Suppressor macrophage treated with lipopolysaccharide for 1 hour (primary cell): ENCODE results near the gene PANK3.
"Not testable (repeated sequence)": the region's sequence is repeated elsewhere in the genome, so short reads cannot be mapped to it uniquely, and the experiment has no call there.

Source experiments
- DNase-seq, 3 donors: peaks; one replicate each; pipeline ENCODE4 v3.0.0-alpha.2; 2020 to 2022

Gene PANK3

DNA sequence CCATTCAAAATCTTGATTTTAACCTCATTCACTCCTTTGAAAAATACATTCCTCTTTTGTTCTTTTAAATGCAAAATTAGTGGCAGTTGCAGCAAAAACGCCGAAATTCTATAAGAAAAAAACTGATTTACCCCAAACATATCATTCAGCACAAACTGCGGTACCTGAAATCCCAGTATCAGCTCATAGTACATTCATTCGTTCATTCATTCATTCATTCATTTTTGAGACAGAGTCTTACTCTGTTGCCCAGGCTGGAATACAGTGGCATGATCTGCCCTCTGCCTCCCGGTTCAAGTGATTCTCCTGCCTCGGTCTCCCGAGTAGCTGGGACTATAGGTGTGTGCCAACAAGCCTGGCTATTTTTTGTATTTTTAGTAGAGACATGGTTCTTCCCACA is 29.6 kb downstream of the PANK3 start:
- DNase-seq, result no peak

DNA sequence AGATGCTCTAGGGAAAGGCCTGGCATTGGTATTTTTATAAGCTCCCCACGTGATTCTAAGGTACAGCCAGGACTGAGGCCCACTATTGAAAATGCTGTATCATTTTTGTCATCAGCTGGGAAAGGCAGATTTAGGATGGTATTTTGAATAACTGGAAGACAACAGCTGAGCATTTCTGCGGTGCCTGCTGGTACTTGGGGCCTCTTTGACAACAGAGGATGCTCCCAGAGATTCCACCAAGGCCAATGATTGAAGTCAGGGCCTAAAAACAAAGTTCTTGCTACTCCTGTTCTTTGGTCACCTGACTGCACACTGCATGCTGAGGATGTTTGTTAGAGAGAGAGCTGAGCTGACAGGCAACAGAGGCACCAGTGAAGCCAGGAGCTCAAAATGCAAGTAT is 42.0 kb downstream of the PANK3 start:
- no peak for DNase-seq

DNA sequence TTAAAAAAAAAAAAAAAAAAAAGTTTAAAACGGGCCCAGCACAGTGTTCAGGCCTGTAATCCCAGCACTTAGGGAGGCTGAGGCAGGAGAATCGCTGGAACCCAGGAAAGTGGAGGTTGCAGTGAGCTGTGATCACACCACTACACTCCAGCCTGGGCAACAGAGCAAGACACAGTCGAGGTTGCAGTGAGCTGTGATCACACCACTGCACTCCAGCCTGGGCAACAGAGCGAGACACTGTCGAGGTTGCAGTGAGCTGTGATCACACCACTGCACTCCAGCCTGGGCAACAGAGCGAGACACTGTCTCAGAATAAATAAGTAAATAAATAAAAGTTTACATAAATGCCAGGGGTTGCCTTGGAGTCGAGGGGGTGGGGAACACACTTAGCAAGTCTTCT is 44.8 kb downstream of the PANK3 start:
- not testable (repeated sequence) for DNase-seq

DNA sequence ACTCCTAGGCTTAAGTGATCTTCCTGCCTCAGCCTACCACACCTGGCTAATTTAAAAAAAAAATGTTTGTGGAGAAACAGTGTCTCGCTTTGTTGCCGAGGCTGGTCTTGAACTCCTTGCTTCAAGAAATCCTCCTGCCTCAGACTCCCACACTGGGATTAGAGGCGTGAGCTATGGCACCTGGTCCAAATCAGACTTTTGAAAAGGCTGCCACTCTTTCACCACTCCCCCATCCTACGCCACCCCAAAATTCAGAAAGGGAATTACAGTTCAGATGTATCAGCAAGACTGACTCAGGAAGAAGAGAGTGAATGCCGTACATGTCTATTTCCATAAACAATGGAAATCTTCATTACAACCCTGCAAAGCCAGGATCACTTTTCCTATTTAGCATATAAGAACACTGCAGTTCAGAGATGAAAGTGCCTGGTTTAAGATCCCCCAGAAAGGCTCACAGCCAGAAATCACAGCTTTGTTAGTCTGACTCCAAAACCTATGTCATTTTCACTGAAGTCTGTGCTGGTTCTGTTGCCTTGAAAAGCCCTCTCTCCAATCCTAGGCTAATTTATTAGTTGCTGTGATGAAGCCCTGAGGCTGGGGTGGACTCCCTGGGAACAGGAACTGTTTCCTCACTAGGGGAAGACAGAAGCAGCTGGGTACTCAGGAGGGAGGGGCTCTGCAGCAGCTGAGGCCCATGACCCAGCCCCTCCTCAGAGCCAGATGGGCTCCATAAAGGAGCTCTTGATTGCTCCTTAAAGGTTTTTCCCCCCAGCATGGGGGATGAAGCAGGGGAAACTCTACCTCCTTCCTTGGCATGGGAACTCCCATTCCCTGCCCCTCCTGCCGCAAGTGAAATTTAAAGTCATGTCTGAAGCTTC is 46.9 kb downstream of the PANK3 start:
- DNase-seq, result no peak

DNA sequence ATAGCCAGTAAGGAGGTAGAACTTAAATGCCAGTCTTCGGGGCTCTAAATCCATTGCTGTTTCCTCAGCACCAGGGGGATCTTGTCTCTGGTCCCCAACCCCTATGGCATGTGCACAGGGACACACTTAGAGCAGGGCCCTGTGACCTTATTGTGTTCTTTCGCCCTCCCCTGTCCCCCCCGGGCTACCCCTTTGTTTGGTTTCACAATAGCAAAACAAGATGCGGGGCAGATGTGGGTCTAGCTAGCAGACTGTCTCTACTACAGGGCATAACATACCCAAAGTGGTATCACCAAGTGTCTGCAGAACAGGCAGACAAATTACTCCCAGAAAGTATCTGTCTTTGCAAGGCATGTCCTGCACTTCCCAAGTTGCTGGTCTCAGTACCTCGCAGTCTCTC is 48.0 kb downstream of the PANK3 start:
- DNase-seq, result no peak

DNA sequence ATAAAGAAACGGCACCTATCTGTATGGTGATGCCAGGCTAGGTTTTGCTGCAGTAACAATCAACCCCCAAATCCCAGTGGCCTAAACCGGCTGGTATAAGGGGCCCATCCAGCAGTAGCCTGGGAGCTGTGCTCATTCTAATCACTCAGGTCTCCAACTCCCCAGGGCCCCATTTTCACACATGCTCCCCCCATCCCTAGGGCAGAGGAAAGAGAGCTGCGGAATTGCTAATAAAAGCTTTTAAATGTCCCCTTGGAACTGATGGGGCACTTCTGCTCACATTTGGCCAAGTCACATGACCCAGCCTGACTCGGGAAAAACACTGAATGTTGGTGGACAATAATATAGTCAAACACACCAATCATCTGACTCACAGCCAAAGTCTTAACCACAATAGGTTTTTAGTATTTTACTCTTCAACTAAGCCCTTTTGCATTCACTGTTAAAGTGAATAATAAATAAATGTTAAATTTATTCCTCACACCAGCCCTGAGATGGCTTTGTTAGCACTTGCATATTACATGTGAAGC is 48.5 kb downstream of the PANK3 start:
- DNase-seq, result no peak

DNA sequence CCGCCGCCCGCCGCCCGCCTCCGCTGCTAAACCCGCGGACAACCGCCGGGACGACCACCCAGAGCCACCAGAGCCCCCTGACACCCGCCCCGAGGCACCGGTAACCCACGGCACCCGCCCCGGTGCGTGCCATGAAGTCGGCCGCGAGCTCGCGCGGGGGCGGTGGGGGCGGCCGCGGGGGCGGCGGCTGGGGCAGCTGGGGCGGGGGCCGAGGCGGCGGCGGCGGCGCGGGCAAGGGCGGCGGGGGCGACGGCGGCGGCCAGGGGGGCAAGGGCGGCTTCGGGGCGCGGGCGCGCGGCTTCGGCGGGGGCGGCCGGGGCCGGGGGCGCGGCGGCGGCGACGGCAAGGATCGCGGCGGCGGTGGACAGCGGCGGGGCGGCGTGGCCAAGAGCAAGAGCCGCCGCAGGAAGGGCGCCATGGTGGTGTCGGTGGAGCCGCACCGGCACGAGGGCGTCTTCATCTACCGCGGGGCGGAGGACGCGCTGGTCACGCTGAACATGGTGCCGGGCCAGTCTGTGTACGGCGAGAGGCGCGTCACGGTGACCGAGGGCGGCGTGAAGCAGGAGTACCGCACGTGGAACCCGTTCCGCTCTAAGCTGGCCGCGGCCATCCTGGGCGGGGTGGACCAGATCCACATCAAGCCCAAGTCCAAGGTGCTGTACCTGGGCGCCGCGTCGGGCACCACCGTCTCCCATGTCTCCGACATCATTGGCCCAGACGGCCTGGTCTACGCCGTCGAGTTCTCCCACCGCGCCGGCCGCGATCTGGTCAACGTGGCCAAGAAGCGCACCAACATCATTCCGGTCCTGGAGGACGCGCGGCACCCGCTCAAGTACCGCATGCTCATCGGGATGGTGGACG is 49.6 kb downstream of the PANK3 start:
- DNase-seq, result peak in 2 of 3 donors; percentile 10 to 13

DNA sequence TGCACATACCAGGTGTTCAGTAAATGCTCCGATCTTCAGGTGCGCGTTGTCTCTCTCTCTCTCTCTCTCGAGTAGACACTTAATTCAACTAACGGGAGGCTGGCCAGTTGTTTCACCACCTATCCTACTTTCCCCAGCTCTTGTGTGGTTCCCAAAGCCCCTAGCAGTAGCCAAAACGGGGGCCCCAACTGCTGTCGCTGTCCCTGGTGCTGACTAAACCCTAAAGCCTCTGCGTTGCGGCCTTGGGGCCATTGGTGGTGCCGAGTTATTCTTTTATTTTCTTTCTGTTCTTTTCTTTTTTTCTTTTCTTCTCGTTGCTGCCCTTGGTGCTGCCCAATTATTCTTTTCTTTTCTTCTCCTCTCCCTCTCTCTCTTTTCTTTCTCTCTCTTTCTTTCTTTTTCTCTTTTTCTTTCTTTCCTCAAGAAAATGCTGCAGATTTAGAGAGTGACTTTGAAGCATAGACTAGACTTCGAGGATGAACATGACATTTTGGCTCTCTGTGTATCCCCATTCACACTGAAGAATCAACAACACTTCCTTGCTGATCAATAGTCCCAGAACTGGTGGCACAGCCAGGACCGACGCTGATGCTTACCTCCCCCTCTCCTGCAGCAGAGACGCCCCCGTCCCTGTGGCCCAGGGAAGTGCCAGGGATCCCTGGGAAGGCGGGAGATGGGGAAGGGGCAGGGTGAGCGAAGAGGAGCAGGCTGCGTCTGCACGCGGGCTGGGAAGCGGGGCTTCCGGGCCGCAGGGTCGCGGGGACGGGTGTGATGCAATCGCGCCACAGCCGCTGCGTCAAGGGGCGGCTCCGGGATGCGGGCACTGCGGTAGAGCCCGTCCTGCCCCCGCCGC is 50.4 kb downstream of the PANK3 start, which contains the start of gene FBLL1:
FBLL1 (plus strand) TSS at position 785 of the 853 bp plus-strand sequence. CDS start 200 bp downstream, outside the sequence.
- DNase-seq, result peak; percentile 17 to 47 (median 28)

DNA sequence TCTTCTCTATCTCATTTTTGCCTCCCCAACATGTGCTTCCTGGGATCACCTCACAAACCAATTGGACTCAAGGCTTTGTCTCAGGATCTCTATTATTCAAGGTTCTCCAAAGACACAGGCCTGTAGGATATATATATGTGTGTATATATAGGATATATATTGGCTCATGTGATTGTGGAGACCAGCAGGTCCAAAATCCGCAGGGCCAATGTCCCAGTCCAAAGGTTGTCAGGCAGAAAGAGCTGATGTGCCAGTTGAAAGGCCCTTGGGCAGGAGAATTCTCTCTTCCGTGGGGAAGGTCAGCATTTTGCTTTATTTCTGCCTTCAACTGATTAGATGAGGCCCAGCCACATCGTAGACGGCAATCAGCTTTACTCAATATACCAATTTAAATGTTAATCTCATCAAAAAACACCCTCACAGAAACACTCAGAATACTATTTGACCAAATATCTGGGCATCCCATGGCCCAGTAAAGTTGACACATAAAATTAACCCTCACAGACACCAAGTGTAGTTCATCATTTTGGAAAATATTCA is 51.3 kb downstream of the PANK3 start:
- DNase-seq, result no peak

DNA sequence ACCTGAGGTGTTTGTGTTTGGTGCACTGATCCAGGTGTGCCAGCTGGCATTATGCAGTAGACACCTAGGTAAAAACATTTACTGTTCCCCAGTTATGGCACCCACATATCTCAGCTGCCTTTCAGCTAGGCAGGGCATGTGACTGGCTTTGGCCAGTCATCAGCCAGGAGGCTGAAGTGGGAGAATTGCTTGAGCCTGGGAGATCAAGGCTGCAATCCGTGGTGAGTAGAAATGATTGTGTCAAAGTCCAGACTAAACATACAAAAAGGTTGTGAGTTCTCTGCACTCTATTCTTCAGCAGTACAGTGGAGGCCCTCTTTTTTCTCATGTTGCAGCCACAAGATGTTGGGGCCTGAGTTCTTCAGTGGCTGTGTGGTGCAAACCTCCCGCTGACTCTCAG is 53.3 kb downstream of the PANK3 start:
- DNase-seq, result no peak

DNA sequence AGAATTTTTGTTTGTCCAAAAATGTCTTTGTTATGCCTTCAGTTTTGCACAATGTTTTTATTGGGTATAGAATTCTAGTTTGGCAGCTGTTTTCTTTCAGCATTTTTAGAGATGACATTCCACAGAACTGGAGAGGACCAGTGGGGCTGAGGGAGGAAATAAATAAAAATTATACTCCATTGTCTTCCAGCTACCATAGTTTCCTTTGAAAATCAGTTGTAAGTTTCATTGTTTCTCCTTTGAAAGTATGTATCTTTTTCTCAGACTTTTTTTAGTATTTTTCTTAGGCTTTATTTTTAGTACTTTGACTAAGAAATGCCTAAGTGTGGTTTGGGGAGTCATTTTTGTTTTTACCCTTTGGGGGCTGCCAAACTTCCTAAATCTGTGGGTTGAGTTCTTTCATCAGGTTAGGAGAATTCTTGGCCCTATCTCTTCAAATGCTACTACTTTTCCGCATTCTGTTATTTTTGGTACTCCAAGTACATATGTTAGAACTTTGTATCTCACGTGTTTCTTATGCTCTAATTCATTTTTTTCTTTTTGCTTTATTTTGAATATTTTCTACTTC is 65.2 kb downstream of the PANK3 start:
- no peak for DNase-seq

DNA sequence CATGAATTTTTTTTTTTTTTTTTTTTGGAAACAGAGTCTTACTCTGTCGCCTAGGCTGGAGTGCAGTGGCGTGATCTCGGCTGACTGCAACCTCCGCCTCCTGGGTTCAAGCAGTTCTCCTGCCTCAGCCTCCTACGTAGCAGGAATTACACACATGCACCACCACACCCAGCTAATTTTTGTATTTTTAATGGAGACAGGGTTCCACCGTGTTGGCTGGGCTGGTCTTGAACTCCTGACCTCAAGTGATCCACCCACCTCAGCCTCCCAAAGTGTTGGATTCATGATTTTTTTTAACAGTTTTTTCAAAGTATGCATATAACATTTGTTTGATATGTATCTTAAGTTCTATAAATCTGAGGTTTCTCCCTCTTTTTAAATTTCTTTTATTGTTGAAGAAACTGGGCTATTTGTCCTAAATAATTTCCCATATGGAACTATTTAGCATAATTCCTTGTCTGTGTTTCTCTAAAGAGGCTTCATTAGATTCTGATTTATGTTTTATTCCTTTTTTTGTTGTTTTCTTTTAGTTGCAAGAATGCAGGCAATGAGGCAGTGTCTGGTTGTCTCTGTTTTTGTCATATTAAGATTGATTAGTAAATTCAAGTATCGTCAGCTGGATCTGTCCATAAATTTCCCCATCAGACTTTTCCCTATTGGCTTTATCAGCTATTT is 76.5 kb downstream of the PANK3 start:
- DNase-seq, result no peak
